ENCODE measurements around the gene HEPH.
"Not testable (repeated sequence)": the region's sequence is repeated elsewhere in the genome, so short reads cannot be mapped to it uniquely, and the experiment has no call there.

The HEPH gene

DNA sequence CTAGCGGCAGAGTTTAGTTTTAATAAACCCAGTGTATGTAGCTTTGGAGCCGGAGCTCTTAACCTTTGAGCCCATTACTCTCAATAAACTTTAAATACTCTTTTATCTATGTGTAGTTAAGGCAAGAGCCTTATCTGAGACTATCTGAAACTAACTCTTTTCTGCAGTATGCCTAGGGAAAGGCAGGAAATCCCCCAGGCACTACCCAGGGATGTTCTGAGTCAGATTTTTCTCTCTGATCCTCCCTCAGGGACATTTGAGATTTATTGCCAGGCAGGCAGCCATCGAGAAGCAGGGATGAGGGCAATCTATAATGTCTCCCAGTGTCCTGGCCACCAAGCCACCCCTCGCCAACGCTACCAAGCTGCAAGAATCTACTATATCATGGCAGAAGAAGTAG, 39.1 kb downstream of the HEPH start:
- DNase-seq = no peak

GRCh38 chrX:66221856-66222255, 57.8 kb downstream of the HEPH start:
- no peak for DNase-seq

DNA sequence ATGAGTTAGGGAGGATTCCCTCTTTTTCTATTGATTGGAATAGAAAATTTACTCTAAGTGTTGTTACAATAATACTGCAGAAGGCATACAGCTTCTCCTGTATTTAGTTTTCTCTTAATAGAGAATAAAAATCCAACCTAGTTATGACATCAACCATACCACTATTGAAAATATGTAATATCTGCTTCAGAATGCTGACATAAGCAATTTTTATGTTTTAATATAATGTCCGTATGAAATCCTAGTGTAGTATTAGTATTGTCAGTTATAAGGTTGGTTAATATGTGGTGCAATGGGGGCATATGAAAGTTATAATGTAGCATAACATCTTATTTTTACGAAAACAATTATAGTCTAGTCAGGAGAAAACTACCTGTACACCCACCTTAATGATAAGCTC, 68.2 kb downstream of the HEPH start:
- DNase-seq = no peak

DNA sequence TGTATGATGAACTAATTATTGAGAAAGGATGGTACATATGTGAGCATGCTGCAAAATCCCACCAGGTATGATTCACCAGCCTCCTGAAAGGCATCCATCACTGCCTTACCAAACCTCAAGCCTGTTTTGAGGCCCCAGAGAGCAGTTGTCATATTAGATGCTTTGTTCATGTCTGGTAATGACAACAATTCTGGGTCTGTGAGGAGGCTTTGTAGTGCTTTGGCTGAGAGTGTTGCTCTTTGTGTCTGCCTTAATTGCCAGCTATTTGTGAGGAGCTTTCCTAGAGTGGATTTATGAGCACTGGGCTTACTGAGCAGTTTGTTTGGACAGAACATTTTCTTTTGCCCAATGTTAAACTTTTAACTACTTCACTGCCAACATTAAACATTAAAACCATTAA, 69.2 kb downstream of the HEPH start:
- no peak for DNase-seq

DNA sequence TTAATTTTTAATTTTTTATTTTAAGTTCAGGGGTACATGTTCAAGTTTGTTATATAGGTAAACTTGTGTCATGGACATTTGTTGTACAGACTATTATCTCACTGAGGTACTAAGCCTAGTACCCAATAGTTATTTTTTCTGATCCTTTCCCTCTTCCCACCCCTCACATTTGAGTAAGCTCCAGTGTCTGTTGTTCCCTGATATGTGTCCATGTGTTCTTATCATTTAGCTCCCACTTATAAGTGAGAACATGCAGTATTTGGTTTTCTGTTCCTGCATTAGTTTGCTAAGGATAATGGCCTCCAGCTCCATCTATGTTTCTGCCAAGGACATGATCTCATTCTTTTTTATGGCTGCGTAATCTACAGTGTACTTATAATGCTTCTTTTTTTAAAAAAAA, 69.9 kb downstream of the HEPH start:
- DNase-seq = not testable (repeated sequence)

DNA sequence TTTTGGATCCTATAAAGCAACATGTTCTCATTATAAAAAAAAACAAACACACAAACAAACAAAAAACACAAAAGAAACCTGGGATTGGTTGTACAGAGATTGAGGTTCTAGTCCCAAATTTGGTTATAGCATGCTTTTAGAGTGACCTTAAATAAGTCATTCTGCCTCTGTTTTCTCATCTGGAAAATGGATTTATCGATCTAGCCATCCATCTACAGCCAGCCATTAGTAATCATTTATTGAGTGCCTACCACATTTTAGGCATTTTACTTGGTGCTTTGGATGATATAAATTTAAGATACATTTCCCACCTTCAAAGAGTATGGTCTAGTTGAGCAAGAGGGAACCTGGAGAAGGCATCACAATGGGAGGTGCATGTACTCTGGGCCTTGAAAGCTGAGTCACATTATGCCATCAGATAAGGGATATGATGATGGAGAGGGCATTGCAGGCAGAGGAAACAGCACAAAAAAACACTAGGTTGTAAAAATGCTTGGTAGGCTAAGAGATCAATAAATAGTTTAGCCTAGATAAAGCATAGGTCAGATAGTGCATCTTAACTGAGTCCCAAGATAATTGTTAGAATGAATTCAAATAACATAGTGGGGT, 91.4 kb downstream of the HEPH start:
- DNase-seq = no peak

GRCh38 chrX:66262807-66263206, 98.8 kb downstream of the HEPH start:
- no peak for DNase-seq
